T1000 (cell line): Measurements from ENCODE around the gene FAM120C.

Experiments used
- DNase-seq: peaks from one replicate; lab custom pipeline; 2025; ENCODE audit warnings: mixed read lengths; lab: John Stamatoyannopoulos, UW

Gene FAM120C

GRCh38 chrX:54157561-54157960, 25.5 kb downstream of the FAM120C start:
- DNase-seq: no peak

GRCh38 chrX:54134269-54134668, 48.8 kb downstream of the FAM120C start:
- no peak for DNase-seq

- no peak for DNase-seq
Measured at GRCh38 chrX:54116391-54116790, 66.7 kb downstream of the FAM120C start.

- DNase-seq: no peak
Measured at GRCh38 chrX:54093571-54093970, 89.5 kb downstream of the FAM120C start.

- DNase-seq: no peak
Measured at GRCh38 chrX:54093159-54093558, 89.9 kb downstream of the FAM120C start.

GRCh38 chrX:54090880-54091279, 92.2 kb downstream of the FAM120C start:
- no peak for DNase-seq

GRCh38 chrX:54089191-54089590, 93.9 kb downstream of the FAM120C start:
- DNase-seq: no peak

GRCh38 chrX:54087661-54088060, 95.4 kb downstream of the FAM120C start:
- no peak for DNase-seq

GRCh38 chrX:54085666-54086065, 97.4 kb downstream of the FAM120C start:
- no peak for DNase-seq

GRCh38 chrX:54076903-54077302, 106.2 kb downstream of the FAM120C start:
- peak; percentile 39 for DNase-seq

- no peak for DNase-seq
Measured at GRCh38 chrX:54074826-54075225, 108.2 kb downstream of the FAM120C start.

- DNase-seq: no peak
Measured at GRCh38 chrX:54067766-54068165, 115.3 kb downstream of the FAM120C start.

- DNase-seq: peak; percentile 1
Measured at GRCh38 chrX:54066841-54067240, 116.2 kb downstream of the FAM120C start.

GRCh38 chrX:54064564-54064963, 118.5 kb downstream of the FAM120C start:
- DNase-seq: no peak

GRCh38 chrX:54063361-54063760, 119.7 kb downstream of the FAM120C start:
- DNase-seq: no peak

- DNase-seq: no peak
Measured at GRCh38 chrX:54049801-54050200, 133.3 kb downstream of the FAM120C start.

GRCh38 chrX:54048412-54048811, 134.6 kb downstream of the FAM120C start:
- DNase-seq: no peak

- no peak for DNase-seq
Measured at GRCh38 chrX:54045563-54046228, 137.4 kb downstream of the FAM120C start.

GRCh38 chrX:54044877-54045338, 138.1 kb downstream of the FAM120C start:
- DNase-seq: no peak

GRCh38 chrX:54044126-54044876, 138.8 kb downstream of the FAM120C start, which contains the start of gene PHF8:
Gene PHF8, minus strand, starts transcription at chrX:54044473. Its CDS starts 1,745 bp downstream, at chrX:54042728.
- peak; percentile 97 for DNase-seq

GRCh38 chrX:54043541-54044125, 139.4 kb downstream of the FAM120C start:
- DNase-seq: peak; percentile 22

- no peak for DNase-seq
Measured at GRCh38 chrX:54043056-54043455, 140.0 kb downstream of the FAM120C start.

GRCh38 chrX:54042609-54043021, 140.4 kb downstream of the FAM120C start:
- DNase-seq: peak; percentile 44
